Fibroblast of skin of left biceps (primary cell): ENCODE data around the gene UNC119.

Source experiments
- DNase-seq, 2 experiments: peaks; one replicate each; pipeline ENCODE4 v3.0.0-alpha.2; 2013; ENCODE audit warnings: low read depth in 2 of 2

The UNC119 gene

DNA sequence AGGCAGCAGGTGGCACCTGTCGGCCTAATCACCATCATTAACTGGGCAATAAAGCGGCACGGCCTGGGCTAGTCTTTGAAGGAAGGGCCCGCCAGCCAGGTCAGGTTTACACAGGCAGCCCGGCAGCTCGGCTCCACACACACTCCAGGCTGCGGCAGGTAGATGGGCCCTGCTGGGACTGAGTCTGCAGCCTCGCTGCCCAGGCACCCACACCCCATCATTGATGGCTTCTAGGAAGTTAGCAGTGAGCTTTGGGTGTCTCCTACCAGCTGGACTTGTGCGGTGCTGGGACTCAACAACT is 53.1 kb downstream of the UNC119 start:
- DNase-seq: no peak

DNA sequence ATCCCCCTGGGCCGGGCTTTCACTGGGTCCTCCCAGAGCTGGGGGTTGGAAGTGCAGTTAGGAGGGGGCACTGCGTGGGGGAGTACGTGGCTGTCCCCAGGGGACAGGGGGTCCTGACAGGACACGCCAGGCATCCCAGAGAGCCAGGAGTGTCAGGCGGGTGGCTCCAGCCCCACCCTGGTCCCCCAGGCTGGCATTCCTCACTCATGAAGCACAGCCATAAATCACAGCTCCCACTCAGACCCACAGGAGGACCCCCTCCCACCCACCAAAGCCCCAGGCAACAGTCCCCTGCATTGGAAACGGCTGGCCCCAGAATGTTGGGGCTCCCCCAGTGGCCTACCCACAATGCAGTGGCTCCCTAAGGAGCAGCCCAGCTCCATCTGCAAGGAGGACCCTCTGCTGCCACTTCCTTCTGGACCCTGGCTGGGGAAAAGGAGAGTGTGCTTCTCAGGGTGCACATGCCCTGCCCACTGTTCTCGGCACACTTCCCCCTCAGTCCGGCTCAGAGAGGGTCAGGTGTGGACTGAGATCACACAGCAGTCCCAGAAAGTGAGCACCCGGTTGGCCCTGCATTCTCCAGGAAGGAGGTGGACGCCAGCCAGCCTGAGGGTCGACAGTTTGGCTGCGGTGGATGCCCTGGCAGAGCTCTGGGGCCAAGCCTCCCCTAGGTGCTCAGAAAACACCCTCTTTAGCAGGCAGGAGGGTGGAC is 53.6 kb downstream of the UNC119 start:
- no peak for DNase-seq

DNA sequence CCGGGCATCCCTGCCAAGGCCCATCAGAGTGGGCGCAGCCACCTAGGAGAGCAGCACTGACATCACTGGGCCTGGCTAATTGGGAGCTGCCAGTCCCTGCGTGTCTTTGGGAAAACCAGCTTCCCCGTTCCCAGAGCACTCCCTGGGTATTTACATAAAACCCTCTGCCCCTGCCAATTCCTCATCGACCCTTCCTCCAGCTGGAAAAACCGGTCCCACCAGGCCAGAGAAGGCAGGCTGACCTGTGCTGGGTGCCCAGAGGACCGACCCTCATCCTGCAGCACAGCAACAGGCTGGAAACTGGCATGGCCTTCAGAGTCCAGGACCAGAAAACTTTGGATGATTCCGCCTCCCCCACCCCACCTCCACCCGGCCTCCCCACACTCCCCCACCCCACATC is 54.5 kb downstream of the UNC119 start:
- DNase-seq: no peak
